Measurements from ENCODE around the gene ADCY9.

The ADCY9 gene

DNA sequence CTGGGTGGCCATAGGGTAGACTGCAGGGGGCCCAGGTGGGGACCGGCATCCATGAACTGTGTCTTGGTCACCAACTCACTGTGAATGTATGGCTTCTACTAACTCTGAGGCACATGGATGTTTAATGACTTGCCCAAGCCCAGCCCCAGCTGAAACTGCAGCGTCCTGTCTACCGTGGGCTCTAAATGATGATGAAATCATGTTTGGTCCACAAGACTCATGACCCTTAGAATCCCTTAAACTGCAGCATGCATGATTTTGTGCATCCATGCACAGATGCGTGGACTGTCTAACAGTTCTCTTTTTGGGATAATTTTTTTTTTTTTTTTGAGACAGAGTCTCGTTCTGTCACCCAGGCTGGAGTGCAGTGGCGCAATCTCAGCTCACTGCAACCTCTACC lies 203.3 kb downstream of the ADCY9 start:
- DNase-seq (ENCODE audit: low spot score): no peak
